ENCODE measurements around the gene TOR1AIP1. TPM values are rescaled to one million over a fixed set of nuclear protein-coding genes. Genes with fewer than 3 reads are reported as not detected.

The TOR1AIP1 gene
- total RNA-seq, 4 donors from 2014 or later, result 66.1 to 148 (median 68.8) TPM

DNA sequence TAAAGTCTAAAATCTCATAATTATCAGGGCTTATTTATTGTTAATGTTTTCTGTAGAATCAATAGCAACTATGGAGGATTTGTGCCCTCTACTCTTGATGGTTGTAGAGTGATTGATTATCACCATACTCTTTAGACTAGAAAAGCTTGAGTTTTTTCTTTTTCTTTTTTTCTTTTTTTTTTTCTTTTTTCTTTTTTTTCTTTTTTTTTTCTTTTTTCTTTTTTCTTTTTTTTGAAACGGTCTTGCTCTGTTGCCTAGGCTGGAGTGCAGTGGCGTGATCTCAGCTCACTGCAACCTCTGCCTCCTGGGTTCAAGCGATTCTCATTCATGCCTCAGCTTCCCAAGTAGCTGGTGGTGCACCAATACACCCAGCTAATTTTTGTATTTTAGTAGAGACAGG lies 29.7 kb downstream of the TOR1AIP1 start:
- Histone ChIP-seq H3K36me3 (peaks cover 0 to 76% of the 10 kb centered on the region in 2 donors), H3K27me3 (no peaks in the 10 kb centered on the region), H3K27ac (peak overlapping the region in 2 of 4 donors; percentile 40 to 64), H3K9me3 (no peaks in the 10 kb centered on the region), H3K4me1 (peaks cover 0 to 9% of the 10 kb centered on the region in 2 donors), H3K4me3 (no peak overlapping the region)
- intact Hi-C loops (cut with DNase I; ENCODE audit: low total_unique reads) (no loop called here), in situ Hi-C loops (cut with MboI; ENCODE audit: low sequenced_read_pairs in 4 of 4) (loop anchor here in 3 of 4 donors (25.0 kb wide), 3 partner anchors 100 to 175 kb away; no protein-coding TSS in a partner anchor)
- no peak for ATAC-seq
- DNase-seq, result no peak
- no peak for TF ChIP-seq POLR2A (IDR thresholded peaks at IDR 0.05)
- TF ChIP-seq CTCF (IDR thresholded peaks at IDR 0.05 in 4 of 5, conservative IDR thresholded peaks at IDR 0.05 in 1 of 5), result no peak

- intact Hi-C loops (cut with DNase I; ENCODE audit: low total_unique reads), result no loop called here
- in situ Hi-C loops (cut with MboI; ENCODE audit: low sequenced_read_pairs in 4 of 4), result loop anchor here in 3 of 4 donors (25.0 kb wide), 3 partner anchors 94 to 169 kb away; no protein-coding TSS in a partner anchor
- ATAC-seq, result no peak
These were observed 35.7 kb downstream of the TOR1AIP1 start for GRCh38 chr1:179917601-179918429.

GRCh38 chr1:179921472-179921871 lies 39.4 kb downstream of the TOR1AIP1 start:
- Histone ChIP-seq H3K9me3 (no peaks in the 10 kb centered on the region), H3K27ac (no peak overlapping the region), H3K27me3 (no peaks in the 10 kb centered on the region), H3K36me3 (peaks cover 0 to 50% of the 10 kb centered on the region in 2 donors), H3K4me1 (no peaks in the 10 kb centered on the region), H3K4me3 (no peak overlapping the region)
- in situ Hi-C loops (cut with MboI; ENCODE audit: low sequenced_read_pairs in 4 of 4), result loop anchor here in 3 of 4 donors (25.0 kb wide), 3 partner anchors 91 to 166 kb away; no protein-coding TSS in a partner anchor
- intact Hi-C loops (cut with DNase I; ENCODE audit: low total_unique reads), result no loop called here
- ATAC-seq (no peak), DNase-seq (no peak)
- TF ChIP-seq CTCF (IDR thresholded peaks at IDR 0.05 in 4 of 5, conservative IDR thresholded peaks at IDR 0.05 in 1 of 5) (no peak), POLR2A (IDR thresholded peaks at IDR 0.05) (no peak)

More at GRCh38 chr1:179917601-179918429, 35.7 kb downstream of the TOR1AIP1 start:
- no peak for DNase-seq
- H3K36me3 ChIP-seq, result peaks cover 0 to 85% of the 10 kb centered on the region in 2 donors
- H3K9me3 ChIP-seq, result no peaks in the 10 kb centered on the region
- no peak overlapping the region for H3K27ac ChIP-seq
- H3K4me1 ChIP-seq, result no peaks in the 10 kb centered on the region
- H3K4me3 ChIP-seq, result no peak overlapping the region
- TF ChIP-seq CTCF (IDR thresholded peaks at IDR 0.05 in 4 of 5, conservative IDR thresholded peaks at IDR 0.05 in 1 of 5) (no peak), POLR2A (IDR thresholded peaks at IDR 0.05) (no peak)
- H3K27me3 ChIP-seq, result no peaks in the 10 kb centered on the region

- TF ChIP-seq POLR2A (IDR thresholded peaks at IDR 0.05) (no peak), CTCF (IDR thresholded peaks at IDR 0.05 in 4 of 5, conservative IDR thresholded peaks at IDR 0.05 in 1 of 5) (no peak)
- ATAC-seq (no peak), DNase-seq (no peak)
- in situ Hi-C loops (cut with MboI; ENCODE audit: low sequenced_read_pairs in 4 of 4), result loop anchor here in 3 of 4 donors (25.0 kb wide), 3 partner anchors 90 to 165 kb away; no protein-coding TSS in a partner anchor
- Histone ChIP-seq H3K4me1 (no peaks in the 10 kb centered on the region), H3K9me3 (no peaks in the 10 kb centered on the region), H3K36me3 (peaks cover 0 to 44% of the 10 kb centered on the region in 2 donors), H3K27ac (no peak overlapping the region), H3K27me3 (no peaks in the 10 kb centered on the region), H3K4me3 (no peak overlapping the region)
- intact Hi-C loops (cut with DNase I; ENCODE audit: low total_unique reads), result no loop called here
These were observed 40.1 kb downstream of the TOR1AIP1 start for GRCh38 chr1:179921981-179922872.
